GM12878 (cell line): ENCODE measurements around the gene SIGLEC6. TPM values are rescaled to one million over a fixed set of nuclear protein-coding genes. Genes with fewer than 3 reads are reported as not detected.

Source experiments
- ATAC-seq: fragments of 200-7000 bp; cut with Tn5 transposase; 3 replicates; pipeline ENCODE4 v1.9.1; 2020; ENCODE audit warnings: mild to moderate bottlenecking, moderate library complexity
- BruUV-seq: library from RNA; stranded (reverse); fragments of 400-500 nt; replicated peaks from 2 replicates; lab custom pipeline; 2021; lab: Mats Ljungman, UMichigan
- CTCF ChIA-PET: fragments of 300-600 bp; sonication (Branson Sonifier 250); formaldehyde crosslinking; extraction: SDS; loops from one replicate; lab custom pipeline; 2021; ENCODE audit warnings: inconsistent platforms; lab: Yijun Ruan, JAX
- POLR2A ChIA-PET: fragments of 350-600 bp; formaldehyde crosslinking; extraction: SDS; loops from one replicate; lab custom pipeline; 2021; ENCODE audit warnings: inconsistent platforms; lab: Charles Lee
- RAD21 ChIA-PET: fragments of 300-600 bp; sonication (Branson Sonifier 250); formaldehyde crosslinking; loops from one replicate; lab custom pipeline; 2023; ENCODE audit warnings: antibody characterized with exemption; ENCODE audit not compliant: unreplicated experiment; lab: Charles Lee
- SMC1A ChIA-PET: fragments of 300-600 bp; sonication (Branson Sonifier 250); formaldehyde crosslinking; loops from one replicate; lab custom pipeline; 2023; ENCODE audit not compliant: unreplicated experiment, uncharacterized antibody; lab: Charles Lee
- DNase-seq: peaks from one replicate; pipeline ENCODE4 v3.0.0-alpha.2; 2011; ENCODE audit warnings: low read depth, low spot score
- FAIRE-seq: peaks from 3 replicates; lab custom pipeline; 2011; peaks lifted over from hg19 to GRCh38; lab: Jason Lieb, UNC
- H2AFZ ChIP-seq: 2 replicates; pipeline ENCODE4 v1.6.0; 2011; ENCODE audit warnings: low read depth, low read length, control low read depth; ENCODE audit not compliant: control insufficient read depth
- H3K27ac ChIP-seq: 2 replicates; pipeline ENCODE4 v1.5.1; 2011; ENCODE audit warnings: control low read depth; ENCODE audit not compliant: control insufficient read depth, insufficient read depth
- H3K27me3 ChIP-seq, 2 experiments: replicated peaks in 1 of 2; 2 replicates each; pipeline versions ENCODE4 v1.6.0 to v1.6.1; 2011; ENCODE audit warnings: low read length in 1 of 2; ENCODE audit not compliant: control insufficient read depth in 2 of 2, insufficient read depth in 2 of 2
- H3K36me3 ChIP-seq, 2 experiments: 2 replicates each; pipeline ENCODE4 v1.5.1; 2011; ENCODE audit warnings: low read length in 1 of 2; ENCODE audit not compliant: control insufficient read depth in 2 of 2, insufficient read depth in 2 of 2
- H3K4me1 ChIP-seq: 2 replicates; pipeline ENCODE4 v1.6.1; 2011; ENCODE audit warnings: mild to moderate bottlenecking, low read length, moderate library complexity, mixed read lengths; ENCODE audit not compliant: control insufficient read depth, insufficient read depth
- H3K4me2 ChIP-seq: 2 replicates; pipeline ENCODE4 v1.6.0; 2011; ENCODE audit warnings: control low read depth; ENCODE audit not compliant: control insufficient read depth, insufficient read depth
- H3K4me3 ChIP-seq: fragments of 200-600 bp; sonication (generic); 2 replicates; pipeline ENCODE4 v1.5.1; 2016
- H3K79me2 ChIP-seq: 2 replicates; pipeline ENCODE4 v1.6.0; 2011; ENCODE audit warnings: low read length; ENCODE audit not compliant: control insufficient read depth, insufficient read depth
- H3K9ac ChIP-seq: 2 replicates; pipeline ENCODE4 v1.8.0; 2011; ENCODE audit warnings: low read length, control low read depth, mixed read lengths; ENCODE audit not compliant: control insufficient read depth, insufficient read depth
- H3K9me3 ChIP-seq: replicated peaks from 3 replicates; pipeline ENCODE4 v1.5.1; 2011; ENCODE audit warnings: mild to moderate bottlenecking, low read length; ENCODE audit not compliant: control insufficient read depth, insufficient read depth
- H4K20me1 ChIP-seq: 2 replicates; pipeline ENCODE4 v1.6.0; 2011; ENCODE audit not compliant: control insufficient read depth, insufficient read depth
- ASH2L ChIP-seq: fragments of 300-600, 200-600 bp; sonication (generic); IDR thresholded peaks from 2 replicates; pipeline ENCODE4 v1.6.1; 2017; ENCODE audit warnings: low read depth, mild to moderate bottlenecking, borderline replicate concordance
- ESRRA ChIP-seq: IDR thresholded peaks from 2 replicates; pipeline ENCODE4 v1.6.1; 2012; ENCODE audit warnings: mild to moderate bottlenecking, low read length, improper control_type of control experiment
- FOXK2 ChIP-seq: fragments of 450-650 bp; IDR thresholded peaks from 2 replicates; pipeline ENCODE4 v1.6.1; 2017; ENCODE audit warnings: mild to moderate bottlenecking, moderate library complexity
- IKZF1 ChIP-seq: fragments of 450-650 bp; conservative IDR thresholded peaks from 2 replicates; pipeline ENCODE4 v1.6.1; 2017; ENCODE audit warnings: antibody characterized with exemption, mild to moderate bottlenecking
- MEF2A ChIP-seq: IDR thresholded peaks from 2 replicates; pipeline ENCODE4 v1.6.1; 2011; ENCODE audit warnings: low read depth, mild to moderate bottlenecking, low read length, moderate library complexity; ENCODE audit not compliant: insufficient read depth
- NFXL1 ChIP-seq: fragments of 450-650 bp; IDR thresholded peaks from 2 replicates; pipeline ENCODE4 v1.6.1; 2017; ENCODE audit warnings: antibody characterized with exemption, mild to moderate bottlenecking, borderline replicate concordance
- NFYB ChIP-seq: IDR thresholded peaks from 2 replicates; pipeline ENCODE4 v1.6.1; 2011; ENCODE audit warnings: low read depth, mild to moderate bottlenecking, low read length, improper control_type of control experiment, moderate library complexity; ENCODE audit not compliant: insufficient read depth
- POLR2AphosphoS5 ChIP-seq: IDR thresholded peaks from 2 replicates; pipeline ENCODE4 v1.6.1; 2011; ENCODE audit warnings: mild to moderate bottlenecking, low read length, inconsistent platforms
- WRNIP1 ChIP-seq: IDR thresholded peaks from 2 replicates; pipeline ENCODE4 v1.6.1; 2011; ENCODE audit warnings: low read depth, low read length, improper control_type of control experiment, borderline replicate concordance
- ZBTB11 ChIP-seq: fragments of 450-650 bp; formaldehyde crosslinking; IDR thresholded peaks from 2 replicates; pipeline ENCODE4 v1.5.0; 2022; ENCODE audit warnings: mild to moderate bottlenecking, missing genetic modification characterization
- ZNF274 ChIP-seq: IDR thresholded peaks from one replicate; pipeline ENCODE4 v1.8.0; 2011; ENCODE audit not compliant: insufficient read length, insufficient read depth
- WGBS: methylation state at CpG from one replicate; pipeline ENCODE4 v1.1.6; 2016; ENCODE audit warnings: low lambda C conversion rate; ENCODE audit not compliant: insufficient replicate concordance, insufficient coverage; ENCODE audit errors: missing lambda C conversion rate; 5-methylcytosine and 5-hydroxymethylcytosine counted together
- in situ Hi-C: fragments of 300-500 bp; cut with MboI; formaldehyde crosslinking; loops from 9 replicates; pipeline ENCODE4 v1.14.3; 2018; ENCODE audit warnings: mixed read lengths
- intact Hi-C: fragments of 100-400 bp; cut with micrococcal nuclease; formaldehyde crosslinking; loops from one replicate; pipeline ENCODE4 v1.14.2; 2022; ENCODE audit not compliant: unreplicated experiment
- polyA plus RNA-seq, 11 experiments: library from polyadenylated mRNA; depleted of rRNA in 4 of 11; unstranded in 6 of 11; stranded (reverse) in 5 of 11; fragments of >200 nt; fragmentation: Nextera tagmentation in 4 of 11; fragmentation: Illumina TruSeq in 1 of 11; extraction: Ambion mirVana in 4 of 11; extraction: Trizol in 1 of 11; gene quantifications; 1 replicate in 1 of 11; 2 replicates in 10 of 11; pipeline versions ENCODE4 v1.2.1 to v1.2.3, GENCODE V29; 2011 to 2016; ENCODE audit warnings: inconsistent platforms in 2 of 11, missing spikeins in 2 of 11, low read depth in 1 of 11
- total RNA-seq, 4 experiments: library from RNA; depleted of rRNA in 3 of 4; stranded (reverse); fragments of >200 nt in 3 of 4; fragmentation: Illumina TruSeq in 1 of 4; extraction: Trizol in 1 of 4; gene quantifications; 2 replicates each; pipeline versions ENCODE4 v1.2.1 to v1.2.3, GENCODE V29; 2013 to 2021

Gene SIGLEC6
- total and polyA plus RNA-seq, 10 of the 15 experiments (the other 5 are each of a cell fraction or from before 2014, with no cell fraction given): 0.08 to 0.40 (median 0.27) TPM; not detected in 2

GRCh38 chr19:51491586-51491985, 39.9 kb downstream of the SIGLEC6 start:
- in situ Hi-C loops (no loop called here), intact Hi-C loops (no loop called here)
- H3K9ac ChIP-seq: no peak overlapping the region
- H3K79me2 ChIP-seq: no peaks in the 10 kb centered on the region
- DNase-seq (no peak), FAIRE-seq (no peak), ATAC-seq (no peak)
- TF ChIP-seq POLR2AphosphoS5 (no peak), ESRRA (no peak), FOXK2 (no peak), ASH2L (no peak), WRNIP1 (no peak), MEF2A (no peak), IKZF1 (no peak), ZNF274 (no peak), ZBTB11 (CRISPR knock-in tag) (no peak), NFYB (no peak), NFXL1 (no peak)
- H3K4me2 ChIP-seq: no peak overlapping the region
- BruUV-seq: no TSS peak
- WGBS: 16% methylated on average over 7 of the region's 7 CpGs
- CTCF ChIA-PET: interaction anchor here (1.0 kb wide), 1 partner anchor 19 kb away, joined by 5 read pairs; no protein-coding TSS in a partner anchor
- H3K36me3 ChIP-seq: no peaks in the 10 kb centered on the region
- no peak overlapping the region for H2AFZ ChIP-seq
- H4K20me1 ChIP-seq: no peaks in the 10 kb centered on the region
- no peaks in the 10 kb centered on the region for H3K9me3 ChIP-seq
- no peak overlapping the region for H3K27ac ChIP-seq
- POLR2A ChIA-PET: no interaction called here
- H3K4me1 ChIP-seq: no peaks in the 10 kb centered on the region
- SMC1A ChIA-PET: interaction anchor here (0.7 kb wide), 1 partner anchor 190 kb away, joined by 3 read pairs; no protein-coding TSS in a partner anchor
- RAD21 ChIA-PET: no interaction called here
- H3K27me3 ChIP-seq: no peaks in the 10 kb centered on the region
- no peak overlapping the region for H3K4me3 ChIP-seq
